GM19467 (cell line): ENCODE data around the gene TVP23C.

Source experiments
- ATAC-seq: cut with Tn5 transposase; IDR thresholded peaks from one replicate; pipeline ENCODE4 v1.9.1; 2021; ENCODE audit warnings: mild to moderate bottlenecking, moderate library complexity; ENCODE audit not compliant: unreplicated experiment

Gene TVP23C

GRCh38 chr17:15465045-15465701, 98.1 kb downstream of the TVP23C start:
- ATAC-seq: no peak

GRCh38 chr17:15464231-15464985, 98.9 kb downstream of the TVP23C start:
- ATAC-seq: no peak

- no peak for ATAC-seq
Measured at GRCh38 chr17:15462976-15463772, 100.1 kb downstream of the TVP23C start.

GRCh38 chr17:15457723-15458094, 105.6 kb downstream of the TVP23C start:
- ATAC-seq: no peak

- ATAC-seq: no peak
Measured at GRCh38 chr17:15456972-15457722, 106.1 kb downstream of the TVP23C start.

- ATAC-seq: no peak
Measured at GRCh38 chr17:15456496-15456895, 106.8 kb downstream of the TVP23C start.

GRCh38 chr17:15454346-15454745, 108.9 kb downstream of the TVP23C start:
- ATAC-seq: no peak

GRCh38 chr17:15453782-15454181, 109.5 kb downstream of the TVP23C start:
- no peak for ATAC-seq

GRCh38 chr17:15453246-15453645, 110.0 kb downstream of the TVP23C start:
- no peak for ATAC-seq

- ATAC-seq: no peak
Measured at GRCh38 chr17:15452746-15453145, 110.5 kb downstream of the TVP23C start.
